Spleen (tissue), 11 donors: ENCODE measurements around the gene FRMD4A. TPM values are rescaled to one million over a fixed set of nuclear protein-coding genes. Genes with fewer than 3 reads are reported as not detected.
"Not testable (repeated sequence)": the region's sequence is repeated elsewhere in the genome, so short reads cannot be mapped to it uniquely, and the experiment has no call there.

Source experiments
- DNase-seq: peaks from one replicate; pipeline ENCODE4 v3.0.0-alpha.2; 2020
- H3K27ac ChIP-seq, 8 donors: fragments of 200-600 bp; sonication (generic) in 7 of 8; 1 replicate in 4 of 8; 2 replicates in 4 of 8; pipeline versions ENCODE4 v1.5.0 to v1.8.0; 2016 to 2021; ENCODE audit warnings: inconsistent platforms in 4 of 8, mild to moderate bottlenecking in 4 of 8, moderate library complexity in 1 of 8
- H3K27me3 ChIP-seq, 7 donors: fragments of 200-600 bp; sonication (generic) in 6 of 7; replicated peaks in 1 of 7; 1 replicate in 4 of 7; 2 replicates in 3 of 7; pipeline versions ENCODE4 v1.5.0 to v1.8.0; 2016 to 2021; ENCODE audit warnings: inconsistent platforms in 3 of 7, mild to moderate bottlenecking in 1 of 7
- H3K36me3 ChIP-seq, 6 donors: fragments of 200-600 bp; sonication (generic) in 5 of 6; 1 replicate in 4 of 6; 2 replicates in 2 of 6; pipeline versions ENCODE4 v1.5.0 to v1.8.0; 2016 to 2021; ENCODE audit warnings: inconsistent platforms in 2 of 6
- H3K4me1 ChIP-seq, 6 donors: fragments of 200-600 bp; sonication (generic) in 5 of 6; 1 replicate in 3 of 6; 2 replicates in 3 of 6; pipeline versions ENCODE4 v1.5.0 to v1.8.0; 2016 to 2021; ENCODE audit warnings: inconsistent platforms in 3 of 6
- H3K4me3 ChIP-seq, 8 donors: fragments of 200-600 bp; sonication (generic) in 7 of 8; 1 replicate in 4 of 8; 2 replicates in 4 of 8; pipeline versions ENCODE4 v1.5.0 to v1.8.0; 2016 to 2021; ENCODE audit warnings: inconsistent platforms in 4 of 8, mild to moderate bottlenecking in 4 of 8, moderate library complexity in 2 of 8
- H3K9me3 ChIP-seq, 8 donors: fragments of 200-600 bp; sonication (generic) in 7 of 8; 1 replicate in 4 of 8; 2 replicates in 4 of 8; pipeline versions ENCODE4 v1.5.0 to v1.8.0; 2016 to 2021; ENCODE audit warnings: inconsistent platforms in 4 of 8
- CTCF ChIP-seq, 11 experiments: fragments of 200-600 bp in 7 of 11; fragments of 450-650 bp in 4 of 11; sonication (generic) in 4 of 11; IDR thresholded peaks in 8 of 11; conservative IDR thresholded peaks in 3 of 11; 1 replicate in 7 of 11; 2 replicates in 4 of 11; pipeline versions ENCODE4 v1.4.0 to v1.8.0; 2016 to 2021; ENCODE audit warnings: antibody characterized with exemption in 11 of 11, inconsistent platforms in 4 of 11, mild to moderate bottlenecking in 1 of 11
- POLR2A ChIP-seq, 3 donors: fragments of 450-650 bp; IDR thresholded peaks; one replicate each; pipeline ENCODE4 v1.5.1; 2017; ENCODE audit warnings: antibody characterized with exemption in 3 of 3, mild to moderate bottlenecking in 1 of 3
- POLR2AphosphoS5 ChIP-seq, 3 donors: sonication (generic); formaldehyde crosslinking; IDR thresholded peaks; one replicate each; pipeline ENCODE4 v1.5.1; 2017; ENCODE audit warnings: antibody characterized with exemption in 3 of 3
- WGBS, 5 donors: extraction: QIAGEN DNeasy Blood & Tissue Kit in 3 of 5; methylation state at CpG; one replicate each; pipeline versions ENCODE4 v1.1.5 to v1.1.7; 2013 to 2018; 5-methylcytosine and 5-hydroxymethylcytosine counted together
- intact Hi-C: fragments of 100-400 bp; cut with DNase I; formaldehyde crosslinking; loops from one replicate; pipeline ENCODE4 v1.15.0; 2023; ENCODE audit warnings: low total_unique reads
- polyA plus RNA-seq, 3 donors: library from polyadenylated mRNA; stranded (reverse); fragments of 200-250 nt; gene quantifications; one replicate each; pipeline ENCODE4 v1.2.1, GENCODE V29; 2013
- total RNA-seq, 7 donors: library from RNA; depleted of rRNA in 3 of 7; stranded (reverse); fragments of >200 nt in 3 of 7; fragmentation: NEBNext Ultra II Directional in 4 of 7; extraction: Animal tissue kit (Norgen Biotek cat#: 25700) in 4 of 7; gene quantifications; one replicate each; pipeline versions ENCODE4 v1.1.0 to v1.2.1, GENCODE V29; 2016 to 2021
- donor health status: healthy with polysubstance abuse.
- donor health status: DM: no; HTN: no; CAD: no; lungs with moderate emphysema.
- donor health status: DM: no; HTN: no; CAD: no.
- donor health status: Bipolar disorder and iron deficiency.
- donor health status: healthy.
- donor health status: DM: no; HTN: no; CAD: no.
- donor health status: DM: yes; HTN: yes; CAD: no.

Gene FRMD4A
- total and polyA plus RNA-seq, 10 donors = 9.2 to 141 (median 80.5) TPM

- intact Hi-C loops = no loop called here
- TF ChIP-seq CTCF (IDR thresholded peaks at IDR 0.05 in 8 of 11, conservative IDR thresholded peaks at IDR 0.05 in 3 of 11) (no peak), POLR2AphosphoS5 (IDR thresholded peaks at IDR 0.05) (no peak), POLR2A (IDR thresholded peaks at IDR 0.05) (no peak)
- H3K36me3 ChIP-seq = no peaks in the 10 kb centered on the region
- no peaks in the 10 kb centered on the region for H3K4me1 ChIP-seq
- H3K27ac ChIP-seq = no peak overlapping the region
- WGBS, 5 donors = 69 to 81% (median 72%) methylated on average over 2 of the region's 2 CpGs
- peaks cover 0 to 10% (median 4%) of the 10 kb centered on the region in 8 donors for H3K9me3 ChIP-seq
- no peak overlapping the region for H3K4me3 ChIP-seq
- no peak for DNase-seq
- H3K27me3 ChIP-seq = no peaks in the 10 kb centered on the region
Observed at GRCh38 chr10:14047431-14047830, 283.3 kb downstream of the FRMD4A start.

- Histone ChIP-seq H3K27ac (peak overlapping the region in 2 of 8 donors; percentile 19 to 53), H3K4me1 (peaks cover 0 to 13% (median 5%) of the 10 kb centered on the region in 6 donors)
- H3K36me3 ChIP-seq, H3K27me3 ChIP-seq, H3K9me3 ChIP-seq, intact Hi-C loops, H3K4me3 ChIP-seq, DNase-seq: not testable (repeated sequence)
- WGBS, 5 donors = 87 to 94% (median 93%) methylated on average over 7 of the region's 7 CpGs
Observed at GRCh38 chr10:14042051-14042450, 288.7 kb downstream of the FRMD4A start.

GRCh38 chr10:14040787-14041631 lies 289.7 kb downstream of the FRMD4A start:
- intact Hi-C loops = no loop called here
- Histone ChIP-seq H3K36me3 (no peaks in the 10 kb centered on the region), H3K4me3 (no peak overlapping the region), H3K9me3 (no peaks in the 10 kb centered on the region), H3K4me1 (peaks cover 0 to 13% (median 5%) of the 10 kb centered on the region in 6 donors), H3K27me3 (no peaks in the 10 kb centered on the region), H3K27ac (peak overlapping the region in 7 of 8 donors; percentile 7 to 56 (median 46))
- WGBS, 5 donors = 34 to 51% (median 39%) methylated on average over 9 of the region's 9 CpGs
- TF ChIP-seq CTCF (IDR thresholded peaks at IDR 0.05 in 8 of 11, conservative IDR thresholded peaks at IDR 0.05 in 3 of 11) (no peak), POLR2A (IDR thresholded peaks at IDR 0.05) (no peak), POLR2AphosphoS5 (IDR thresholded peaks at IDR 0.05) (no peak)
- no peak for DNase-seq

GRCh38 chr10:14039968-14040668 lies 290.6 kb downstream of the FRMD4A start:
- no peak for DNase-seq
- Histone ChIP-seq H3K27me3 (no peaks in the 10 kb centered on the region), H3K9me3 (no peaks in the 10 kb centered on the region), H3K4me3 (no peak overlapping the region), H3K27ac (peak overlapping the region in 6 of 8 donors; percentile 19 to 56 (median 44)), H3K4me1 (peaks cover 0 to 13% (median 5%) of the 10 kb centered on the region in 6 donors), H3K36me3 (no peaks in the 10 kb centered on the region)
- TF ChIP-seq POLR2A (IDR thresholded peaks at IDR 0.05) = no peak
- TF ChIP-seq CTCF (IDR thresholded peaks at IDR 0.05 in 8 of 11, conservative IDR thresholded peaks at IDR 0.05 in 3 of 11) = no peak
- no peak for TF ChIP-seq POLR2AphosphoS5 (IDR thresholded peaks at IDR 0.05)
- intact Hi-C loops = no loop called here
- 79 to 86% (median 85%) methylated on average over 4 of the region's 4 CpGs for WGBS, 5 donors
